ENCODE data around the gene SPAG9. TPM values are rescaled to one million over a fixed set of nuclear protein-coding genes. Genes with fewer than 3 reads are reported as not detected.

Gene SPAG9
- total and polyA plus RNA-seq, 2 experiments from 2014 or later: 13.7 to 45.0 TPM

GRCh38 chr17:50954641-50955121 lies 166.0 kb downstream of the SPAG9 start:
- no peaks in the 10 kb centered on the region for H3K36me3 Mint-ChIP-seq (ENCODE audit: low read depth)
- H3K4me3 Mint-ChIP-seq: no peak overlapping the region
- Histone ChIP-seq H3K4me2 (0 out of 2 replicates have a peak overlapping the region, but pooled peaks have one; percentile 48), H3K36me3 (ENCODE audit: insufficient read depth) (no peaks in the 10 kb centered on the region), H2AFZ (no peak overlapping the region; the same call in 1 of the 2 replicates), H3F3A (replicated peaks; ENCODE audit: low read depth) (no peaks in the 10 kb centered on the region), H3K4me1 (ENCODE audit: insufficient read depth) (peaks cover 33% of the 10 kb centered on the region), H3K27me3 (ENCODE audit: insufficient read depth) (no peaks in the 10 kb centered on the region), H3K27ac (ENCODE audit: low read depth) (no peak overlapping the region), H4K20me1 (replicated peaks; ENCODE audit: insufficient read depth) (no peaks in the 10 kb centered on the region), H3K79me2 (replicated peaks; ENCODE audit: insufficient read depth) (no peaks in the 10 kb centered on the region), H3K9me2 (ENCODE audit: insufficient read depth) (no peaks in the 10 kb centered on the region), H3K4me3 (no peak overlapping the region)
- TF ChIP-seq NANOG (IDR thresholded peaks at IDR 0.05; ENCODE audit: borderline replicate concordance): no peak
- TF ChIP-seq EZH2phosphoT487 (IDR thresholded peaks at IDR 0.05; ENCODE audit: unreplicated experiment): no peak
- no peak for TF ChIP-seq ZNF331 (CRISPR knock-in tag; IDR thresholded peaks at IDR 0.05; ENCODE audit: low read depth)
- no peak for TF ChIP-seq JUNB (IDR thresholded peaks at IDR 0.05; ENCODE audit: unreplicated experiment)
- no peak for TF ChIP-seq ETS1 (IDR thresholded peaks at IDR 0.05)
- TF ChIP-seq ZNF114 (CRISPR knock-in tag; IDR thresholded peaks at IDR 0.05): no peak
- H3K27me3 Mint-ChIP-seq (ENCODE audit: insufficient read depth, low read depth, poor library complexity): peaks cover 6% of the 10 kb centered on the region
- H3K9me3 Mint-ChIP-seq: no peaks in the 10 kb centered on the region
- ATAC-seq (no peak), DNase-seq (ENCODE audit: low spot score) (no peak)
- H3K27ac Mint-ChIP-seq: peak overlapping the region; percentile 88; the same call in 1 of the 2 replicates
- H3K4me1 Mint-ChIP-seq: peaks cover 40% of the 10 kb centered on the region

GRCh38 chr17:50953831-50954601 lies 166.7 kb downstream of the SPAG9 start:
- no peaks in the 10 kb centered on the region for H3K9me3 Mint-ChIP-seq
- H3K27me3 Mint-ChIP-seq (ENCODE audit: insufficient read depth, low read depth, poor library complexity): peaks cover 6% of the 10 kb centered on the region
- Histone ChIP-seq H2AFZ (peak overlapping the region; percentile 63; the same call in 1 of the 2 replicates), H3K4me3 (no peak overlapping the region), H3K4me2 (peak overlapping the region; percentile 48; the same call in 1 of the 2 replicates), H3K9me2 (ENCODE audit: insufficient read depth) (no peaks in the 10 kb centered on the region), H3K27me3 (ENCODE audit: insufficient read depth) (no peaks in the 10 kb centered on the region), H3K27ac (ENCODE audit: low read depth) (no peak overlapping the region), H3K36me3 (ENCODE audit: insufficient read depth) (no peaks in the 10 kb centered on the region), H3F3A (replicated peaks; ENCODE audit: low read depth) (no peaks in the 10 kb centered on the region), H4K20me1 (replicated peaks; ENCODE audit: insufficient read depth) (no peaks in the 10 kb centered on the region), H3K4me1 (ENCODE audit: insufficient read depth) (peaks cover 36% of the 10 kb centered on the region), H3K79me2 (replicated peaks; ENCODE audit: insufficient read depth) (no peaks in the 10 kb centered on the region)
- H3K4me1 Mint-ChIP-seq: peaks cover 44% of the 10 kb centered on the region
- H3K27ac Mint-ChIP-seq: peak overlapping the region; percentile 88
- H3K36me3 Mint-ChIP-seq (ENCODE audit: low read depth): no peaks in the 10 kb centered on the region
- H3K4me3 Mint-ChIP-seq: no peak overlapping the region
- ATAC-seq: peak; percentile 21
- DNase-seq (ENCODE audit: low spot score): peak; percentile 58
- TF ChIP-seq EZH2phosphoT487 (IDR thresholded peaks at IDR 0.05; ENCODE audit: unreplicated experiment) (no peak), JUNB (IDR thresholded peaks at IDR 0.05; ENCODE audit: unreplicated experiment) (no peak), NANOG (IDR thresholded peaks at IDR 0.05; ENCODE audit: borderline replicate concordance) (no peak), ZNF114 (CRISPR knock-in tag; IDR thresholded peaks at IDR 0.05) (no peak), CREB1 (CRISPR knock-in tag; IDR thresholded peaks at IDR 0.05; ENCODE audit: low read depth) (no peak), REST (IDR thresholded peaks at IDR 0.05; ENCODE audit: unreplicated experiment) (no peak), EZH2 (IDR thresholded peaks at IDR 0.05; ENCODE audit: low read depth, unreplicated experiment) (no peak)
- TF ChIP-seq, protein P1, sequence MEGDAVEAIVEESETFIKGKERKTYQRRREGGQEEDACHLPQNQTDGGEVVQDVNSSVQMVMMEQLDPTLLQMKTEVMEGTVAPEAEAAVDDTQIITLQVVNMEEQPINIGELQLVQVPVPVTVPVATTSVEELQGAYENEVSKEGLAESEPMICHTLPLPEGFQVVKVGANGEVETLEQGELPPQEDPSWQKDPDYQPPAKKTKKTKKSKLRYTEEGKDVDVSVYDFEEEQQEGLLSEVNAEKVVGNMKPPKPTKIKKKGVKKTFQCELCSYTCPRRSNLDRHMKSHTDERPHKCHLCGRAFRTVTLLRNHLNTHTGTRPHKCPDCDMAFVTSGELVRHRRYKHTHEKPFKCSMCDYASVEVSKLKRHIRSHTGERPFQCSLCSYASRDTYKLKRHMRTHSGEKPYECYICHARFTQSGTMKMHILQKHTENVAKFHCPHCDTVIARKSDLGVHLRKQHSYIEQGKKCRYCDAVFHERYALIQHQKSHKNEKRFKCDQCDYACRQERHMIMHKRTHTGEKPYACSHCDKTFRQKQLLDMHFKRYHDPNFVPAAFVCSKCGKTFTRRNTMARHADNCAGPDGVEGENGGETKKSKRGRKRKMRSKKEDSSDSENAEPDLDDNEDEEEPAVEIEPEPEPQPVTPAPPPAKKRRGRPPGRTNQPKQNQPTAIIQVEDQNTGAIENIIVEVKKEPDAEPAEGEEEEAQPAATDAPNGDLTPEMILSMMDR (conservative IDR thresholded peaks at IDR 0.05; ENCODE audit: low read depth in 2 of 2): no peak
